ENCODE measurements around the gene CAMKK2. TPM values are rescaled to one million over a fixed set of nuclear protein-coding genes. Genes with fewer than 3 reads are reported as not detected.

Gene CAMKK2
- polyA plus RNA-seq, 1 of the 3 experiments (the other 2 are of a cell fraction): 23.6 TPM

- Histone ChIP-seq H3K27ac (ENCODE audit: low read depth in 2 of 2, low read length in 1 of 2) (no peak overlapping the region), H3K4me2 (no peak overlapping the region)
- no peak for DNase-seq
Observed at GRCh38 chr12:121240484-121241101, 55.9 kb downstream of the CAMKK2 start.

GRCh38 chr12:121240062-121240420, 56.5 kb downstream of the CAMKK2 start:
- ChIA-PET POLR2A (no interaction called here), CTCF (interaction anchor here (3.4 kb wide), 1 partner anchor 10 kb away, joined by 35 read pairs; no protein-coding TSS in a partner anchor)
- no peak overlapping the region for H3K27ac ChIP-seq (ENCODE audit: low read depth in 2 of 2, low read length in 1 of 2)
- H3K9me2 ChIP-seq: no peaks in the 10 kb centered on the region
- peaks cover 0 to 8% of the 10 kb centered on the region in 2 experiments for H3K36me3 ChIP-seq (replicated peaks in 1 of 2; ENCODE audit: control insufficient read depth in 1 of 2, insufficient read depth in 2 of 2, low read length in 1 of 2)
- H3F3A ChIP-seq (replicated peaks; ENCODE audit: insufficient read depth): no peaks in the 10 kb centered on the region
- no peaks in the 10 kb centered on the region for H3K27me3 ChIP-seq (ENCODE audit: insufficient read depth)
- no peak overlapping the region for H2AFZ ChIP-seq (ENCODE audit: low read depth)
- H3K4me3 ChIP-seq (ENCODE audit: low read depth in 2 of 2, low read length in 1 of 2): no peak overlapping the region
- 88% methylated on average over 7 of the region's 7 CpGs for WGBS (ENCODE audit: low lambda C conversion rate)
- peaks cover 0 to 4% of the 10 kb centered on the region in 2 experiments; a peak in 1 of 4 replicates for H3K4me1 ChIP-seq (ENCODE audit: control insufficient read depth in 1 of 2, insufficient read depth in 2 of 2, low read depth in 1 of 2, low read length in 1 of 2)
- no peak overlapping the region for H3K9ac ChIP-seq
- TF ChIP-seq RXRA (IDR thresholded peaks at IDR 0.05; ENCODE audit: borderline replicate concordance, low read depth): no peak
- H3K4me2 ChIP-seq: no peak overlapping the region
- H3K79me2 ChIP-seq (ENCODE audit: insufficient read depth): no peaks in the 10 kb centered on the region
- no peaks in the 10 kb centered on the region for H4K20me1 ChIP-seq (ENCODE audit: insufficient read depth)
- no peak for DNase-seq
- no peaks in the 10 kb centered on the region for H3K9me3 ChIP-seq

More at GRCh38 chr12:121240484-121241101, 55.9 kb downstream of the CAMKK2 start:
- Histone ChIP-seq H3K9me2 (no peaks in the 10 kb centered on the region), H4K20me1 (ENCODE audit: insufficient read depth) (no peaks in the 10 kb centered on the region), H3K36me3 (replicated peaks in 1 of 2; ENCODE audit: control insufficient read depth in 1 of 2, insufficient read depth in 2 of 2, low read length in 1 of 2) (peaks cover 0 to 8% of the 10 kb centered on the region in 2 experiments), H3K4me3 (ENCODE audit: low read depth in 2 of 2, low read length in 1 of 2) (no peak overlapping the region), H3K27me3 (ENCODE audit: insufficient read depth) (no peaks in the 10 kb centered on the region), H2AFZ (ENCODE audit: low read depth) (no peak overlapping the region), H3K4me1 (ENCODE audit: control insufficient read depth in 1 of 2, insufficient read depth in 2 of 2, low read depth in 1 of 2, low read length in 1 of 2) (peaks cover 0 to 4% of the 10 kb centered on the region in 2 experiments; a peak in 1 of 4 replicates), H3K79me2 (ENCODE audit: insufficient read depth) (no peaks in the 10 kb centered on the region), H3K9me3 (no peaks in the 10 kb centered on the region), H3F3A (replicated peaks; ENCODE audit: insufficient read depth) (no peaks in the 10 kb centered on the region), H3K9ac (no peak overlapping the region)
- TF ChIP-seq EP300 (IDR thresholded peaks at IDR 0.05; ENCODE audit: borderline replicate concordance in 1 of 2, low read depth in 1 of 2, low read length in 1 of 2): no peak
- no peak for TF ChIP-seq MXI1 (IDR thresholded peaks at IDR 0.05; ENCODE audit: low read depth, low read length)
- TF ChIP-seq PBX3 (IDR thresholded peaks at IDR 0.05): no peak
- no peak for TF ChIP-seq CHD2 (IDR thresholded peaks at IDR 0.05; ENCODE audit: low read length, partially characterized antibody)
- TF ChIP-seq GATA2 (CRISPR knock-in tag; IDR thresholded peaks at IDR 0.05): no peak
- no peak for TF ChIP-seq ELF1 (IDR thresholded peaks at IDR 0.05)
- TF ChIP-seq GABPA (IDR thresholded peaks at IDR 0.05; ENCODE audit: low read depth): no peak
- TF ChIP-seq YY1 (IDR thresholded peaks at IDR 0.05; ENCODE audit: low read depth): no peak
- no peak for TF ChIP-seq MEF2A (IDR thresholded peaks at IDR 0.05; ENCODE audit: borderline replicate concordance, low read depth)
- no peak for TF ChIP-seq FOSL2 (IDR thresholded peaks at IDR 0.05; ENCODE audit: borderline replicate concordance, low read depth)
- TF ChIP-seq, protein P1, sequence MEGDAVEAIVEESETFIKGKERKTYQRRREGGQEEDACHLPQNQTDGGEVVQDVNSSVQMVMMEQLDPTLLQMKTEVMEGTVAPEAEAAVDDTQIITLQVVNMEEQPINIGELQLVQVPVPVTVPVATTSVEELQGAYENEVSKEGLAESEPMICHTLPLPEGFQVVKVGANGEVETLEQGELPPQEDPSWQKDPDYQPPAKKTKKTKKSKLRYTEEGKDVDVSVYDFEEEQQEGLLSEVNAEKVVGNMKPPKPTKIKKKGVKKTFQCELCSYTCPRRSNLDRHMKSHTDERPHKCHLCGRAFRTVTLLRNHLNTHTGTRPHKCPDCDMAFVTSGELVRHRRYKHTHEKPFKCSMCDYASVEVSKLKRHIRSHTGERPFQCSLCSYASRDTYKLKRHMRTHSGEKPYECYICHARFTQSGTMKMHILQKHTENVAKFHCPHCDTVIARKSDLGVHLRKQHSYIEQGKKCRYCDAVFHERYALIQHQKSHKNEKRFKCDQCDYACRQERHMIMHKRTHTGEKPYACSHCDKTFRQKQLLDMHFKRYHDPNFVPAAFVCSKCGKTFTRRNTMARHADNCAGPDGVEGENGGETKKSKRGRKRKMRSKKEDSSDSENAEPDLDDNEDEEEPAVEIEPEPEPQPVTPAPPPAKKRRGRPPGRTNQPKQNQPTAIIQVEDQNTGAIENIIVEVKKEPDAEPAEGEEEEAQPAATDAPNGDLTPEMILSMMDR (IDR thresholded peaks at IDR 0.05): no peak
- no peak for TF ChIP-seq JUND (IDR thresholded peaks at IDR 0.05)
- no peak for TF ChIP-seq RAD21 (IDR thresholded peaks at IDR 0.05; ENCODE audit: low read length)
- TF ChIP-seq TAF1 (IDR thresholded peaks at IDR 0.05; ENCODE audit: borderline replicate concordance, low read depth, low read length): no peak
- 93% methylated on average over 26 of the region's 38 CpGs for WGBS (ENCODE audit: low lambda C conversion rate)
- ChIA-PET POLR2A (no interaction called here), CTCF (interaction anchor here (3.4 kb wide), 1 partner anchor 10 kb away, joined by 35 read pairs; no protein-coding TSS in a partner anchor)
